GM19463 (cell line): ENCODE data around the gene AP5Z1.

ENCODE experiments used
- ATAC-seq: cut with Tn5 transposase; IDR thresholded peaks from one replicate; pipeline ENCODE4 v1.9.1; 2021; ENCODE audit warnings: mild to moderate bottlenecking, moderate library complexity; ENCODE audit not compliant: unreplicated experiment

The AP5Z1 gene

GRCh38 chr7:4764402-4765007 lies 10.9 kb upstream of the AP5Z1 start:
- ATAC-seq, result no peak

- ATAC-seq, result no peak
Observed at GRCh38 chr7:4765776-4766490, 9.5 kb upstream of the AP5Z1 start.

GRCh38 chr7:4766666-4767519 lies 8.5 kb upstream of the AP5Z1 start:
- ATAC-seq, result no peak

- no peak for ATAC-seq
Observed at GRCh38 chr7:4768597-4769569, 6.5 kb upstream of the AP5Z1 start.

GRCh38 chr7:4769761-4770160 lies 5.7 kb upstream of the AP5Z1 start:
- ATAC-seq, result no peak

- no peak for ATAC-seq
Observed at GRCh38 chr7:4770886-4771285, 4.5 kb upstream of the AP5Z1 start.

GRCh38 chr7:4771737-4772136 lies 3.7 kb upstream of the AP5Z1 start:
- ATAC-seq, result no peak

- no peak for ATAC-seq
Observed at GRCh38 chr7:4772306-4772705, 3.1 kb upstream of the AP5Z1 start.

GRCh38 chr7:4774007-4774406 lies 1.4 kb upstream of the AP5Z1 start:
- no peak for ATAC-seq

GRCh38 chr7:4774658-4775249 lies 669 bp upstream of the AP5Z1 start:
- ATAC-seq, result peak; percentile 18

GRCh38 chr7:4775848-4776623 lies 613 bp downstream of the AP5Z1 start:
- peak; percentile 0 for ATAC-seq

- ATAC-seq, result no peak
Observed at GRCh38 chr7:4779118-4779517, 3.7 kb downstream of the AP5Z1 start.

GRCh38 chr7:4781366-4782069 lies 6.1 kb downstream of the AP5Z1 start:
- no peak for ATAC-seq

GRCh38 chr7:4782333-4783291 lies 7.2 kb downstream of the AP5Z1 start:
- ATAC-seq, result no peak

- no peak for ATAC-seq
Observed at GRCh38 chr7:4783292-4783652, 7.8 kb downstream of the AP5Z1 start.

- no peak for ATAC-seq
Observed at GRCh38 chr7:4783762-4784351, 8.4 kb downstream of the AP5Z1 start.

- no peak for ATAC-seq
Observed at GRCh38 chr7:4784799-4785198, 9.4 kb downstream of the AP5Z1 start.
